22Rv1 (cell line): ENCODE data around the gene HOXA4.

Source experiments
- CTCF ChIP-seq: fragments of 450-650 bp; IDR thresholded peaks from 2 replicates; pipeline ENCODE4 v1.5.1; 2017; ENCODE audit warnings: mild to moderate bottlenecking
- ZFX ChIP-seq: fragments of 450-650 bp; IDR thresholded peaks from 2 replicates; pipeline ENCODE4 v1.6.1; 2017; ENCODE audit warnings: antibody characterized with exemption, borderline replicate concordance

GRCh38 chr7:27097686-27098577 lies 32.6 kb downstream of the HOXA4 start:
- TF ChIP-seq CTCF, result no peak
- no peak for TF ChIP-seq ZFX
